ENCODE results near the gene FXYD3.

FXYD3 gene

GRCh38 chr19:35106898-35107541, 8.6 kb upstream of the FXYD3 start:
- no peak for DNase-seq (ENCODE audit: low spot score)

DNA sequence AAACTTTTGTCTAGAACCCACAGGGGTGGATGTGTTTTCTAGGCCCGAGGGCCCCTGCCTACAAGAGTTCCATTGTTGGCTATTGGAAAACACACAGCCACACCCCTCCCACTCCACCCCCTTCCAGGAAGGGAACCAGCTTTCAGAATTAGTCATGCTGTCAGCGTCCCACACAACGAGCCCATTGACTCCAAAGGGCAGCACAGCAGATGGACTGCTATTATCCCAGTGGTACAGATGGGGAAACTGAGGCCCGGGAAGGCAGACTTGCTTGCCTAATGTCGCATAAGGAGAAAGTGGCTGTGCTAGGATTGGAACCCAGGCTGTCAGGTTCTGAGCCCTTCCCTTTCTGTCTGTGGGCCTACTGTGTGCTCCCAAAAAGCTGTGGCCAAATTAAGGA, 8.1 kb upstream of the FXYD3 start:
- no peak for DNase-seq (ENCODE audit: low spot score)

GRCh38 chr19:35108730-35109129, 6.9 kb upstream of the FXYD3 start:
- no peak for DNase-seq (ENCODE audit: low spot score)

DNA sequence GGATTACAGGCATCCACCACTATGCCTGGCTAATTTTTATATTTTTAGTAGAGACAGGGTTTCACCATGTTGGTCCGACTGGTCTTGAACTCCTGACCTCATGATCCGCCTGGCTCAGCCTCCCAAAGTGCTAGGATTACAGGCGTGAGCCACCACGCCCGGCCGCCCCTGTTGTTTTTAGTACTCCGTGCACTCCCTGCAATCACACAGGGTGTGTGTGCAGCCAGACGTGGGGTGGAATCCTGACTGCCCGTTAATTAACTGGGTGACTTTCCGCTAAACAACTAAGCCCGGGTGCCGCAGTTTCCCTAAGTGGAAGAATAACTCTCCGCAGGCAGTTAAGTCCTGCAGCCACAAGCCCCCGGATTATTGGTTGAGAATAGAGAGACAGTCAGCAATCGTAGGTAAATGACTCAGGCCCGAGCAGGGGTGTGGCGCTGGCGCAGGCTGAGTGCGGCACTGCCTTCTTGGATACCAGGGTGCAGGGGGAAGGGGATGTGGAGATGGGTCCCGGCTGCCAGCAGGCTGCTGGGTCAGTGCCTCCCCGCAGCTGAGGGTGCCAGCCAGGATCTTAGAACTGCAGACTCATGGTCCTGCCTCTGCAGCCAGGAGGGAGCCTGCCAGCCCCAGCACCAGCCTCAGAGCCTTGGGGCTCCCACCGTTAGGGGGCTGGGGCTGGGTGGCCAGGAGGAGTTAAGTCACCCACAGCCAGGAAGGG, 6.1 kb upstream of the FXYD3 start:
- no peak for DNase-seq (ENCODE audit: low spot score)

DNA sequence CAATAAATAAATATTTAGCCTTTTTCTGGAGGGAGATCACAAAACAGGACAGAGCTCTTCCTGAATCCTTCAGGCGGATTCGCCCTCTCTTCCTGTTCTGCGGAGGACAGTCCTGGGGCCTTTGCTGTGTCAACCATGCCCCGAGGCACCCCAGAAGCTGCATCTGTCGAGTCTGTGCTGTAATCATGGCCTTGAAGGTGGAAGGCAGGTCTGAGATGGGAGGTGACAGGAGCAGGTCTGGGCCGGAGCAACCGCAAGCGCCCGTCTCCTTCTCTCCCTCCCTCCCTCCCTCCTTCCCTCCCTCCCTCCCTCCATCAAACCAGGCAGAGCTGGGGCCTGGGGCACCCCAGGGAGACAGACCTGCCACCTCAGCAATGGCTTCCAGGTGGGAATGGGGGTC, 4.6 kb upstream of the FXYD3 start:
- no peak for DNase-seq (ENCODE audit: low spot score)

GRCh38 chr19:35112995-35113688, 2.5 kb upstream of the FXYD3 start:
- DNase-seq (ENCODE audit: low spot score): no peak

GRCh38 chr19:35114353-35115176, 1.1 kb upstream of the FXYD3 start:
- no peak for DNase-seq (ENCODE audit: low spot score)

GRCh38 chr19:35116072-35116801, 614 bp downstream of the FXYD3 start:
- DNase-seq (ENCODE audit: low spot score): no peak

DNA sequence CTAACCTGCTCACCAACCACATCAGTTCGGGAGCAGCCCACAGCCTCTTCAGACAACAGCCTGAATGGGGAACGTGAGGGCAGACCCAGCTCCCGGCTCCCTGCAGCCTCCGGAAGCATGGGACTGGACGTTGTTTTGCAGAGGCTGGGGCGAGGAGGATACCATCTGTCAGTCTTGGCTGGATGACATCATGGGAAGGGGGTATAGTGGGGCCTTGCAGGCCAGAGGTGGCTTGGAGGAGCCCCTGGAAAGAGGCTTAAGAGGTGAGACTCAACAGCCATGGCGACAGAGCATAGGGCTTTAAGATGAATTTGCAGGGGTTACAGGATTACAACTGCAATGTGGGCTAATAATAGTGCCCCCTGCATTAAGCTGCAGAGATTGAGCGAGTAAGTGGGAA, 1.5 kb downstream of the FXYD3 start:
- no peak for DNase-seq (ENCODE audit: low spot score)

- no peak for DNase-seq (ENCODE audit: low spot score)
Measured at GRCh38 chr19:35117799-35118198, 2.2 kb downstream of the FXYD3 start.

- DNase-seq (ENCODE audit: low spot score): no peak
Measured at GRCh38 chr19:35118268-35119020, 2.8 kb downstream of the FXYD3 start.

GRCh38 chr19:35119091-35119490, 3.5 kb downstream of the FXYD3 start:
- DNase-seq (ENCODE audit: low spot score): no peak

DNA sequence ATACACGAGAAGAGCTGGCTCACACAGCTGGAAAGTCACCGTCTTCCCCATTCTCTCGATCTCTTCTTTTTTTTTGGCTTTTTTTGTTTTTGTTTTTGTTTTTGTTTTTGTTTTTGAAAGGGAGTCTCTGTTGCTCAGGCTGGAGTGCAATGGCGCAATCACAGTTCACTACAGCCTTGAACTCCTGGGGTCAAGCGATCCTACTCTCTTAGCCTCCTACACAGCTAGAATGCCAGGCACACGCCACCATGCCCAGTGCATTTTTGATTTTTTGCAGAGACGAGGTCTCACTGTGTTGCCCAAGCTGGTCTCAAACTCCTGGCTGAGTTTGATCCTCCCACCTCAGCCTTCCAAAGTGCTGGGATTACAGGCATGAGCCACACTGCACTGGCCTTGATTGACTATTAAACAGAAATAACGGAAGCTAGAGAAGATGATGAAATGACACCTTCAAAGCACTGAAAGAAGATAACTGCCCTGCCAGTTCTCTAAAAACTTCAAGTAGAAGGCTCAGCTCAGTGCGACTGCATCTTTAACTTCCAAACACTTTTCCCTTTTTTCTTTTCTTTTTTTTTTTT, 4.0 kb downstream of the FXYD3 start:
- no peak for DNase-seq (ENCODE audit: low spot score)

- DNase-seq (ENCODE audit: low spot score): no peak
Measured at GRCh38 chr19:35120492-35120891, 4.9 kb downstream of the FXYD3 start.

- no peak for DNase-seq (ENCODE audit: low spot score)
Measured at GRCh38 chr19:35120898-35121297, 5.3 kb downstream of the FXYD3 start.

- DNase-seq (ENCODE audit: low spot score): no peak
Measured at GRCh38 chr19:35122687-35123551, 7.3 kb downstream of the FXYD3 start.

- DNase-seq (ENCODE audit: low spot score): no peak
Measured at GRCh38 chr19:35123573-35123972, 8.0 kb downstream of the FXYD3 start.

- peak; percentile 91 for DNase-seq (ENCODE audit: low spot score)
Measured at GRCh38 chr19:35124098-35125060, 8.8 kb downstream of the FXYD3 start.

Measured in kidney capillary endothelial cell (primary cell).